ENCODE results near the gene ARHGEF7. TPM values are rescaled to one million over a fixed set of nuclear protein-coding genes. Genes with fewer than 3 reads are reported as not detected.
"Not testable (repeated sequence)": the region's sequence is repeated elsewhere in the genome, so short reads cannot be mapped to it uniquely, and the experiment has no call there.

The ARHGEF7 gene
- total RNA-seq, 1 experiment from 2014 or later = 46.2 TPM

DNA sequence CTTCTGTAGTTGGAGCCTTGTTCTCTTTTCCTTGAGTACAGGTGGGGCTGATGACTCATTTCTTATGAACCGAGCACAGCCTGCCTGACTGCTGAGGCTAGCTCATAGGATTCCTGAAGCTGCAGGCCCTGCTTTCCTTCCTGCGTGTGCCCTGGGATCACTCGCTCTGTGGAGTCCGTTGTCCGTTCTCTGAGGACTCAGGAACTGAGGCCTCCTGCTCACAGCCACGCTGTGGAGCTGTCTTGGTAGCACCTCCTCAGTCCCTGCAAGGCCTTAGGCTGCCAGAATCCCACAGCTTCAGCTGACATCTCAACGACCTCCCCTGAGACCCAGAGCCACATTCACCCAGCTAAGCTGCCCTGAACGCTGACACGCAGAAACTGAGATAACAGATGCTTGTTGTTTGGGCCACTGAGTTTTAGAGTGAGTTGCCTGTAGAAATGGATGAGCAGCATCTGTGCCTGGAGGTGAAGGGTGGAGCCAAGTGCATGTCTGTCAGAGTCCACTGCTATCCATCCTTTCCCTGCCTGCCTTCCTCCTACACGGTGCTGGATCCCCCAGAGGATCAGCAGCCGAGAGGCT is 72.9 kb downstream of the ARHGEF7 start:
- H3K4me3 ChIP-seq (replicated peaks in 1 of 2; ENCODE audit: low read depth in 1 of 2, low read length in 2 of 2) = no peak overlapping the region
- H4K20me1 ChIP-seq (ENCODE audit: insufficient read depth) = peaks cover 3% of the 10 kb centered on the region
- CTCF ChIA-PET = no interaction called here
- H3K9me3 ChIP-seq (ENCODE audit: control insufficient read depth in 1 of 2, insufficient read depth in 1 of 2, low read depth in 1 of 2, low read length in 2 of 2) = no peaks in the 10 kb centered on the region; a peak in 1 of 4 replicates
- no peak for DNase-seq (ENCODE audit: low read depth, low spot score)
- ATAC-seq = peak; percentile 68
- peaks cover 99% of the 10 kb centered on the region for H3K79me2 ChIP-seq (ENCODE audit: insufficient read depth, low read length)
- H3K4me1 ChIP-seq (ENCODE audit: control insufficient read depth in 1 of 2, insufficient read depth in 2 of 2, low read length in 2 of 2) = peaks cover 8 to 19% of the 10 kb centered on the region in 2 experiments; a peak in 3 of 4 replicates
- no TSS peak for BruUV-seq (replicated peaks)
- H3K4me2 ChIP-seq (ENCODE audit: low read length) = peak overlapping the region; percentile 43
- POLR2A ChIA-PET = no interaction called here
- TF ChIP-seq, protein P1, sequence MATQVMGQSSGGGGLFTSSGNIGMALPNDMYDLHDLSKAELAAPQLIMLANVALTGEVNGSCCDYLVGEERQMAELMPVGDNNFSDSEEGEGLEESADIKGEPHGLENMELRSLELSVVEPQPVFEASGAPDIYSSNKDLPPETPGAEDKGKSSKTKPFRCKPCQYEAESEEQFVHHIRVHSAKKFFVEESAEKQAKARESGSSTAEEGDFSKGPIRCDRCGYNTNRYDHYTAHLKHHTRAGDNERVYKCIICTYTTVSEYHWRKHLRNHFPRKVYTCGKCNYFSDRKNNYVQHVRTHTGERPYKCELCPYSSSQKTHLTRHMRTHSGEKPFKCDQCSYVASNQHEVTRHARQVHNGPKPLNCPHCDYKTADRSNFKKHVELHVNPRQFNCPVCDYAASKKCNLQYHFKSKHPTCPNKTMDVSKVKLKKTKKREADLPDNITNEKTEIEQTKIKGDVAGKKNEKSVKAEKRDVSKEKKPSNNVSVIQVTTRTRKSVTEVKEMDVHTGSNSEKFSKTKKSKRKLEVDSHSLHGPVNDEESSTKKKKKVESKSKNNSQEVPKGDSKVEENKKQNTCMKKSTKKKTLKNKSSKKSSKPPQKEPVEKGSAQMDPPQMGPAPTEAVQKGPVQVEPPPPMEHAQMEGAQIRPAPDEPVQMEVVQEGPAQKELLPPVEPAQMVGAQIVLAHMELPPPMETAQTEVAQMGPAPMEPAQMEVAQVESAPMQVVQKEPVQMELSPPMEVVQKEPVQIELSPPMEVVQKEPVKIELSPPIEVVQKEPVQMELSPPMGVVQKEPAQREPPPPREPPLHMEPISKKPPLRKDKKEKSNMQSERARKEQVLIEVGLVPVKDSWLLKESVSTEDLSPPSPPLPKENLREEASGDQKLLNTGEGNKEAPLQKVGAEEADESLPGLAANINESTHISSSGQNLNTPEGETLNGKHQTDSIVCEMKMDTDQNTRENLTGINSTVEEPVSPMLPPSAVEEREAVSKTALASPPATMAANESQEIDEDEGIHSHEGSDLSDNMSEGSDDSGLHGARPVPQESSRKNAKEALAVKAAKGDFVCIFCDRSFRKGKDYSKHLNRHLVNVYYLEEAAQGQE (IDR thresholded peaks at IDR 0.05; ENCODE audit: low read depth) = no peak
- peak; percentile 49 for TF ChIP-seq FOSL1 (IDR thresholded peaks at IDR 0.05; ENCODE audit: low read depth)
- peak; percentile 56; the same call in 1 of the 2 replicates for TF ChIP-seq JUND (IDR thresholded peaks at IDR 0.05)
- TF ChIP-seq EZH2phosphoT487 (IDR thresholded peaks at IDR 0.05; ENCODE audit: borderline replicate concordance) = no peak
- TF ChIP-seq, protein P2, sequence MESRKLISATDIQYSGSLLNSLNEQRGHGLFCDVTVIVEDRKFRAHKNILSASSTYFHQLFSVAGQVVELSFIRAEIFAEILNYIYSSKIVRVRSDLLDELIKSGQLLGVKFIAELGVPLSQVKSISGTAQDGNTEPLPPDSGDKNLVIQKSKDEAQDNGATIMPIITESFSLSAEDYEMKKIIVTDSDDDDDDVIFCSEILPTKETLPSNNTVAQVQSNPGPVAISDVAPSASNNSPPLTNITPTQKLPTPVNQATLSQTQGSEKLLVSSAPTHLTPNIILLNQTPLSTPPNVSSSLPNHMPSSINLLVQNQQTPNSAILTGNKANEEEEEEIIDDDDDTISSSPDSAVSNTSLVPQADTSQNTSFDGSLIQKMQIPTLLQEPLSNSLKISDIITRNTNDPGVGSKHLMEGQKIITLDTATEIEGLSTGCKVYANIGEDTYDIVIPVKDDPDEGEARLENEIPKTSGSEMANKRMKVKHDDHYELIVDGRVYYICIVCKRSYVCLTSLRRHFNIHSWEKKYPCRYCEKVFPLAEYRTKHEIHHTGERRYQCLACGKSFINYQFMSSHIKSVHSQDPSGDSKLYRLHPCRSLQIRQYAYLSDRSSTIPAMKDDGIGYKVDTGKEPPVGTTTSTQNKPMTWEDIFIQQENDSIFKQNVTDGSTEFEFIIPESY (IDR thresholded peaks at IDR 0.05; ENCODE audit: extremely low read depth, insufficient replicate concordance, low read length) = no peak
- TF ChIP-seq ZNF274 (IDR thresholded peaks at IDR 0.05; ENCODE audit: low read depth, low read length) = no peak
- TF ChIP-seq CBX3 (IDR thresholded peaks at IDR 0.05; ENCODE audit: low read depth) = no peak
- TF ChIP-seq ZFX (IDR thresholded peaks at IDR 0.05) = no peak
- no peak for TF ChIP-seq SRF (IDR thresholded peaks at IDR 0.05; ENCODE audit: low read depth)
- no peak for TF ChIP-seq EZH2 (IDR thresholded peaks at IDR 0.05)
- TF ChIP-seq SIN3A (IDR thresholded peaks at IDR 0.05; ENCODE audit: low read depth) = no peak
- TF ChIP-seq TCF7L2 (IDR thresholded peaks at IDR 0.05; ENCODE audit: borderline replicate concordance, extremely low read depth, insufficient read depth, insufficient read length) = no peak
- TF ChIP-seq POLR2AphosphoS5 (IDR thresholded peaks at IDR 0.05; ENCODE audit: low read depth, low read length) = no peak
- TF ChIP-seq CEBPB (IDR thresholded peaks at IDR 0.05; ENCODE audit: low read depth) = no peak
- TF ChIP-seq EGR1 (IDR thresholded peaks at IDR 0.05; ENCODE audit: low read depth) = no peak
- RAD21 ChIA-PET (ENCODE audit: low non-redundant PET in 1 of 2, low total read pairs in 2 of 2, uncharacterized antibody in 2 of 2, unreplicated experiment in 2 of 2) = no interaction called here
- H3K36me3 ChIP-seq (ENCODE audit: control insufficient read depth in 1 of 2, insufficient read depth in 2 of 2, low read length in 2 of 2) = no peaks in the 10 kb centered on the region
- H3K9me2 ChIP-seq (ENCODE audit: insufficient read depth) = no peaks in the 10 kb centered on the region
- H2AFZ ChIP-seq (ENCODE audit: low read depth, low read length, poor library complexity, severe bottlenecking) = no peak overlapping the region
- intact Hi-C loops (cut with micrococcal nuclease) = no loop called here
- no peak overlapping the region for H3K27ac ChIP-seq (ENCODE audit: low read depth, low read length)
- no peak overlapping the region for H3K9ac ChIP-seq (ENCODE audit: low read length)
- H3K27me3 ChIP-seq (ENCODE audit: insufficient read depth, low read length) = no peaks in the 10 kb centered on the region

DNA sequence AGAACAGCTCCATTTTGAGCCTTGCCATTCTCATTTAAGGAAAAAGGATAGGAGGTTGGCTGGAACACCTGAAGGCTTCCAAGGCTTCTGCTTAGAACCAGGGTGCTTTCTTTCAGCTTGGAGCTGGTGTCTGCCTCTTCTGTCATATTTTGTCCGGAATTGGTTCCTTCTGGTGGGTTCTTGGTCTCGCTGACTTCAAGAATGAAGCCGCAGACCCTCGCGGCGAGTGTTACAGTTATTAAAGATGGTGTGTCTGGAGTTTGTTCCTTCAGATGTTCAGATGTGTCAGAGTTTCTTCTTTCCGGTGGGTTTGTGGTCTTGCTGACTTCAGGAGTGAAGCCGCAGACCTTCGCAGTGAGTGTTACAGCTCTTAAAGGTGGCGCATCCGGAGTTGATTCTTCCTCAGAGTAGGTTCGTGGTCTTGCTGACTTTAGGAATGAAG is 74.0 kb downstream of the ARHGEF7 start:
- H3K9ac ChIP-seq (ENCODE audit: low read length); H3K9me2 ChIP-seq (ENCODE audit: insufficient read depth); CTCF ChIA-PET; RAD21 ChIA-PET (ENCODE audit: low non-redundant PET in 1 of 2, low total read pairs in 2 of 2, uncharacterized antibody in 2 of 2, unreplicated experiment in 2 of 2); H3K9me3 ChIP-seq (ENCODE audit: control insufficient read depth in 1 of 2, insufficient read depth in 1 of 2, low read depth in 1 of 2, low read length in 2 of 2); H3K4me2 ChIP-seq (ENCODE audit: low read length); DNase-seq (ENCODE audit: low read depth, low spot score); H3K36me3 ChIP-seq (ENCODE audit: control insufficient read depth in 1 of 2, insufficient read depth in 2 of 2, low read length in 2 of 2); intact Hi-C loops (cut with micrococcal nuclease); H3K27me3 ChIP-seq (ENCODE audit: insufficient read depth, low read length); ATAC-seq; H3K4me3 ChIP-seq (replicated peaks in 1 of 2; ENCODE audit: low read depth in 1 of 2, low read length in 2 of 2); POLR2A ChIA-PET; H3K27ac ChIP-seq (ENCODE audit: low read depth, low read length); H4K20me1 ChIP-seq (ENCODE audit: insufficient read depth); BruUV-seq (replicated peaks); H2AFZ ChIP-seq (ENCODE audit: low read depth, low read length, poor library complexity, severe bottlenecking): not testable (repeated sequence)
- H3K4me1 ChIP-seq (ENCODE audit: control insufficient read depth in 1 of 2, insufficient read depth in 2 of 2, low read length in 2 of 2) = peaks cover 8 to 28% of the 10 kb centered on the region in 2 experiments; a peak in 3 of 4 replicates
- H3K79me2 ChIP-seq (ENCODE audit: insufficient read depth, low read length) = peaks cover 94% of the 10 kb centered on the region
